SH-SY5Y (cell line): ENCODE results near the gene KIAA0232.

Experiments used
- GATA2 ChIP-seq: IDR thresholded peaks from 2 replicates; pipeline ENCODE4 v1.6.1; 2011; ENCODE audit warnings: mild to moderate bottlenecking, low read depth, low read length
- GATA3 ChIP-seq: IDR thresholded peaks from 2 replicates; pipeline ENCODE4 v1.6.1; 2011; ENCODE audit warnings: low read depth, mild to moderate bottlenecking, low read length, moderate library complexity

- TF ChIP-seq GATA2 (no peak), GATA3 (no peak)
These were observed 14.6 kb upstream of the KIAA0232 start for GRCh38 chr4:6767748-6768538.
